ENCODE results near the gene EN2.
"Not testable (repeated sequence)": the region's sequence is repeated elsewhere in the genome, so short reads cannot be mapped to it uniquely, and the experiment has no call there.

The EN2 gene

DNA sequence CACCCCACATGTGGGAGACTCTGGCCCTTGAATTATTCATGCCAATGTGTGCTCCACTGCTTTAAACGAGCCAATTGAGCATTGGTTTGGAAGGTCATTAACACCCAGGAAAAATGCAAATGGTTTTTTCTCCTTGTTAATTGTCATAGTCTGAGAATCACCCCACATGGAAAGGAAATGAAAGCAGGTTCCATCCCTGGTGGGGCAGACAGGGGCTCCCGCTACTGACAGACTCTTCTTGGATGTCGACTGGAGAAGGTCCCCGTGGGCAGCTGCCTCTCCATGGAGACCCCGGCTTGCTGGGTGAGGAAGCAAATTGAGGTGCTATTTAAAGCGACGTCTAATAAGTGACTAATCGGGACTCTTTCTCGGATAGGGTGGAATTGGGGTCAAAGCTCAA, 32.0 kb upstream of the EN2 start:
- DNase-seq (ENCODE audit: low read depth in 2 of 2) = no peak

DNA sequence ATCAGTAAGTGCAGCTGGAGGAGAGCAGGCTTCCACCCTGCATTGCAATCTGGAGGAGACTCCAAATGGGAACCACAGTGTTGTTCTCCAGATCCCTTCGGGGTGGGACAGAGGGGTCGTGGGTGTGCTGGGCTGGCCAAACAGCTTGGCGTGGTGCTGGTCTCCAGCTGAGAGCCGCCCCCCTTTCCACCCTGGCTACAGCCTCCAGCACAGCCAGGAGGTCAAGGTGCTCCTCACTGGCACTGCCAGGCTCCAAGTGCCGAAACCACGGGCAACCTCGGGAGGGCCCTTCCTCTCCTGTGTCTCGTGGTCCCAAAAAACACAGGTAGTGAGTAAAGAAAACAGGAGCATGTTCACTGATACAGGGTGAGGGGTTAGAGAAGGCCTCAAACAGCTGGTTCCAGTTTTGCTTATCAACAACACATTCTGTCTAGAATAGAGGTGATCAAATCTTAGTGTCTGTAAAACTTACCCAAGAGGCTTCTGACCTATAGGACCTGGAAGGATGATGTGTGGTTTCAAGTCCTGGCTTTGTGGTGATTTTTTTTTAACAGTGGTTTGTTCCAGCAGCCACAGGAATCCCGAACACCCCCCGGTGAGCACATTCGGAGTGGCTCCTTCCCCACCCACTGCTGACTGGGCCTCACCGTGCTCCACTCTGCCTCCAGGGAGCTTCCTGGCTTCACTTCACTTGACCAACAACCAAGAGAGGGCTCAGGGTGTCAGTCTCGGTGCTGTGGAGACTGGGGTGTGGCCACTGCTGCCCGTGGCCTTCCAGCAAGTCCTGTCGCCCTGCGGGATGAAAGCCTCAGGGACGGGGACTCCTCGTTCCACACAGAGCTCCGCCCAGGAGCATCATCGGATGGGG, 31.2 kb upstream of the EN2 start:
- DNase-seq (ENCODE audit: low read depth in 2 of 2) = no peak

- DNase-seq (ENCODE audit: low read depth in 2 of 2) = no peak
Observed at GRCh38 chr7:155427411-155428038, 30.4 kb upstream of the EN2 start.

- no peak for DNase-seq (ENCODE audit: low read depth in 2 of 2)
Observed at GRCh38 chr7:155428171-155428834, 29.6 kb upstream of the EN2 start.

DNA sequence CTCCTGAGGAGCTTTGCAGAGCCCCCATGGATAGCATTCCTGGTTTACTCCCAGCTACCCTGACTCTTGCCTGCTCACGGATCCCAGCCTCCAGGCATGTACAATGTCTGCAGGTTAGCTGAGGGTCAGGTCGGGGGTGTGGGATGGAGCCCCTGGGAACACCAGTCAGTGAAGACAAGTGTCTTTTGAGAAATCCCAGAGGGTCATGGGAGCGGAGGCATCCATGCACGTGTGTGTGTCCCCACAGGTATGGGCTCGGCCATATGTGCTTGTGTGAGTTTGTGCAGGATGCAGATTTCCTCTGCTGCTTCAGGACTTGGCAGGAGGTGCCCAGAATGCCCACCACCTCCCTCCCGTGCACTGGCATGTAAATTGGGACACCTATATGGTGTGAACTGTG, 28.3 kb upstream of the EN2 start:
- no peak for DNase-seq (ENCODE audit: low read depth in 2 of 2)

DNA sequence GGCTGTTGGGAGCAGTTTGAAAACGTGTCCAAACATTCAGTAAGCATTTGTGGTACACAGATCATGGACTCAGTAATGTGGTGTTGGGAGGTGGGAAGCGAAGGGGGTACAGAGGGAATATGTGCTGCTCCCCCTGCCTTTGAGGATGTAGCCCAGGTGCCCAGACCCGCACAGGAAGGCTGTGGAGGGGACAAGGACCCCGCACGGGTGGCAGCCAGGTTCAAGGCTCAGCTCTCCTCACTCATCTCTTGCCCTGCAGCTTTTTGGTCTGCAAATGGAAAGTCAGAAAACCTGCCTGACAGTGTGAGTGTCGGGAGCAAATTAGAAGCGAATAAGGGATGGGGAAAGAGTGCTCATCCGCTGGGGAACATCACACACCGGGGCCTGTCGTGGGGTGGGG, 27.3 kb upstream of the EN2 start:
- DNase-seq (ENCODE audit: low read depth in 2 of 2) = no peak

GRCh38 chr7:155431231-155431630, 26.7 kb upstream of the EN2 start:
- DNase-seq (ENCODE audit: low read depth in 2 of 2) = no peak

DNA sequence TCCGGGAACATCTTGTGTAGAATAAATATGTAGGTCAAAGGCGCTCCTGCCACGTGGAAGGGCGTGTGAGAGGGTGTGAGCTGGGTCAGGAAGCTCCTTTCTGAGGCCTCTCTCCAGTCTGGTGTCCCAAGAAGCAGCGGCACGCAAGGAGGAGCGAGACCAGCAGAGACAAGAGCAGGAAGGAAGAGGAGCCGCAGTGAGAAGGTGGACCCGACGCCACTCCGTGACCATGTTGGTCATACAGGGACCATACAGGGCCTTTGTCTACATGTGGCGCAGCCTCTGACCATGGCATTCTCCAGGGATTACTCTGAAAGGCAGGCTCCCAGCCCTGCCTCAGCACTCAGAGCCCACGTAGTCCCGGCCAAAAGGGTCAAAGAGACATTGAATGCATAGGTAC, 26.2 kb upstream of the EN2 start:
- DNase-seq (ENCODE audit: low read depth in 2 of 2) = no peak

DNA sequence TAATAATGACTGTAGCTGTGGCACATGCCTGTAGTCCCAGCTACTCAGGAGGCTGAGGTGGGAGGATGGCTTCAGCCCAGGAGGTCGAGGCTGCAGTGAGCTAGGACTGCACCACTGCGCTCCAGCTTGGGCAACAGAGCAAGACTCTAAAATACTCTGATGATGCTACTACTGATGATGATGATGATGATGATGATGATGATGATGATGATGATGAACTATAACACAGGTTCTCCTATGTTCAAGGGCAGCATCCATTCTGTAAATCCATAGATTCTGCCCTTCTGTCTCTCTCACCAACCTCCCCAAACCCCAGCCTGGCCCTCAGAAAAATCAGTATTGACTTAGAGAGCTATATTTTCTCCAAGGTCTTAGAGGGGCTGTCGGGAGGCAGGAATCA, 22.8 kb upstream of the EN2 start:
- DNase-seq (ENCODE audit: low read depth in 2 of 2) = no peak

DNA sequence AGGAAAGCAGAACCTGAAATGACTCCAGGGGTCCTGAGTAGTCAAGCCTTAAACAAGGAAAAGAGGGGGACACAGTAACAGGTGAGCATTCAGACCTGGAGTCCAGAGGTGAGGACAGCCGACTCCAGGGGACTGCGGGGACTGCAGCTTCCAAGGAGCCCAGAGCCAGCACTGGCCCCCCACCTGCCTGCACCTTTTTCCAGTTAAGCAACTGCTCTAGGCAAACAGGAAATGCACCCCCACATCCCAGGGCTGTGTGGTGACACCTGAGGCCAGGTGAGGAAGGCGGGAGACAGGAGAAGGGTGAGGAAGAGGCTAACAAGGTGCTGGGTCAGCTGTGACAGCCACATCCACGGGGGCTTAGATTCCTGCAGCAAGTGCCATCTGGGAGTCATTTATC, 20.1 kb upstream of the EN2 start:
- no peak for DNase-seq (ENCODE audit: low read depth in 2 of 2)

DNA sequence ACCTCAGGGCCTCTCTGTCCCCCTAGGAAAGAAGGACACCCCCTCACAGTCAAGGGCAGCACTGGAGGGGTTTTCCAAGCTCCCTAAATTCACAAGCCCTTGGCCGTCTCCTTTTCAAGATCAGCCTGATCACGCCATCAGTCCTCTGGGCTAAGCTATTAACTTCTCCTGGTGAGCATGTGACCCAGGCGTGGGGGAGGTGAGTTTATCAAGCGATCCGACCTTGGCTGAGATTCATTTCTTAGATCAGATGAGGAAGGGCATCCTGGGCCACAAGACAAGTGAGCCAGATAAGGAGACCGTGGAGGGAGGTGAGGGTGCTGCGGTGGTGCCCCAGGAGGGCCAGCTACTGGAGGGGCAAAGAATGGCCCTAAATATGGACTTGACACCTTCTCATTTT, 19.2 kb upstream of the EN2 start:
- no peak for DNase-seq (ENCODE audit: low read depth in 2 of 2)

GRCh38 chr7:155439311-155440017, 18.5 kb upstream of the EN2 start:
- DNase-seq (ENCODE audit: low read depth in 2 of 2) = no peak

DNA sequence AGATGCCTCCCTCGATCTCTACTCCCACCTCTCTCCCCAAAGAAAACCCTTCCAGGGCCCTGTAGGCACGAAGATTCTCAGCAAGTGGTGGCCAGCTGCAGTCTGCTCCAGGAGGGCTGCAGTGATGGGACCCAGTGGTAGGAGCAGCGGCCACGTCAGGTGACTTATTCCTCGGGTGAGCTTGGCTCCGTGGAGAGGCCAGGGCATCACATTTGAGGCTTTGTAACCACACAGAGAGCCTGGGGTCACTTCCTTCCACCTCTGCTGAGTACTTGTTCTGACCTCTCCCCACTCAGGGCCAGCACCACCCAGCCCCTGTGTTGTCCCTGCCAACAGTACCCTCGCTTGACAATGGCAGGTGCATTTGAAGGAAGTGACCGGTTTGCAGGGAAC, 17.9 kb upstream of the EN2 start:
- no peak for DNase-seq (ENCODE audit: low read depth in 2 of 2)

GRCh38 chr7:155441856-155442255, 16.1 kb upstream of the EN2 start:
- DNase-seq (ENCODE audit: low read depth in 2 of 2) = no peak

DNA sequence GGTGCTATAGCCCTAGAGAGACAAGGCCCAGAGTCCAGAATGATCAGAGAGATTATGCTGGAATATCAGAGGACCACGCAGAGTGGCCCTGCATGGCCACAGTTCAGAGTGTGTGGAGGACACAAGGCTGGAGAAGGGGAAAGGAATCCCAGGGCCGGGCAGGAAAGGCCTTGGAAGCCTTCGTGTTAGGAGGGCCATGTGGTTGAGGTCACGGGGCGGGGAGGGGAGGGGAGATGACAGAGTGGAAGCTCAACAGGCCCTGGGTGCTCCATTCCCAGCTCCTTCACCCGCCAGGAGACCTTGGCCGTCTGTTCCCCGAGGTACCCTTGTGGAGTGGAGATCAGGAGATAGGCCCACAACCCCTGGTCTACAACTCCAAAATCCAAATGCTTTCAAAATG, 13.2 kb upstream of the EN2 start:
- DNase-seq (ENCODE audit: low read depth in 2 of 2) = no peak

DNA sequence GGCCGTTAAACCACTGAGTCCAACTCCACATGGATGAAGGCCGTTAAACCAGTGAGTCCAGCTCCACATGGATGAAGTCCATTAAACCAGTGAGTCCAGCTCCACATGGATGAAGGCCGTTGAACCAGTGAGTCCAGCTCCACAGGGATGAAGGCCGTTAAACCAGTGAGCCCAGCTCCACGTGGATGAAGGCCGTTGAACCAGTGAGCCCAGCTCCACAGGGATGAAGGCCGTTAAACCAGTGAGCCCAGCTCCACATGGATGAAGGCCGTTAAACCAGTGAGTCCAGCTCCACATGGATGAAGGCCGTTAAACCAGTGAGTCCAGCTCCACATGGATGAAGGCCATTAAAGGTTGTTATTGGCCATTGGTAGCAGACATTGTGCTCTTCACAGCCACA, 12.3 kb upstream of the EN2 start:
- DNase-seq (ENCODE audit: low read depth in 2 of 2) = not testable (repeated sequence)

GRCh38 chr7:155447603-155448002, 10.3 kb upstream of the EN2 start:
- DNase-seq (ENCODE audit: low read depth in 2 of 2) = no peak

- DNase-seq (ENCODE audit: low read depth in 2 of 2) = no peak
Observed at GRCh38 chr7:155448632-155449007, 9.3 kb upstream of the EN2 start.

DNA sequence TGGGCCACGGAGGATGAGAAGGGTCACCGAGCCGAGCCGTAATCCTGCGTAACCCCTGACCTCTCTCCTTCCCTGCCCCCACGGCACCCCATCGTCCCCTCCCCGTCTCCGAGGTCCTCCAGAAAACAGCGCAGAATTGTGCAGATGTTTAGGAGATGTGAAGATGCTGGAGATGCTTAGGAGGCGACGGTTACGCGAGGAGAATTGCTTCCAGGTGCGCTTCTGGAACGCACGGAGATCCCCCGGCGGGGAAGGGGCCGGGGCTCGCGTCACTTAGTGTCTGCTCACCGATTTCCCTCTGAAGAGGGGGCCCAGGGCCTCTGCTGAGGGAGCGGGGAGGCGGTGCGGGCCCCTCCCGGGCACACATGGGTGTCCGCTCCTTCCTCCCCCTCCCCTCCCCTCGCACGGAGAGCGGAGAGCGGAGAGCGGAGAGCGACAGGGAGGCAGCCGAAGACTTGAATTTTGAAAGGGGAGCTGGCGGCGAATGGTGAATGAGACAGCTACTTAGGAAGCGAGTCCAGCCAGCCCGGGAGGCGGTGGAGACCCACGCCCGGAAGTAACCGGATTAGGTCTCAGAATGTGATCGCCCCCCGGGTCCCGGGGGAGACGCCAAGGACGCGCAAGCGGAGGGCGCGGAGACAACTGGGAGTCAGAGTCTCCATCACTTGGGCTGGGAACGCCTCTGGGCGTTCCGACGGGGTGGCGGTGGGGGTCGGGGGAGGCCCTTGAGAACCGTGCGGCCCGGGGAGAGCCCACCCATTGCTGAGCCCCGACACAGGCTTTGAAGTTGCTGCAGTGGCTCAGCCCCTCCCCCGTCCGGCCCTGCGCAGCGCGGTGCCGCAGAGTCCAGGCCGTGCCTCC, 8.7 kb upstream of the EN2 start:
- no peak for DNase-seq (ENCODE audit: low read depth in 2 of 2)

GRCh38 chr7:155449869-155450557, 7.9 kb upstream of the EN2 start:
- DNase-seq (ENCODE audit: low read depth in 2 of 2) = no peak

- DNase-seq (ENCODE audit: low read depth in 2 of 2) = no peak
Observed at GRCh38 chr7:155450558-155450969, 7.4 kb upstream of the EN2 start.

Measured in stimulated activated CD4-positive, alpha-beta T cell treated with anti-CD3 and anti-CD28 coated beads, Interleukin-1b, Interleukin-23, amount 100 ng/mL, for 1 hour (primary cell).